Endothelial cell of umbilical vein (primary cell): ENCODE results near the gene MYH9. TPM values are rescaled to one million over a fixed set of nuclear protein-coding genes. Genes with fewer than 3 reads are reported as not detected.
"Not testable (repeated sequence)": the region's sequence is repeated elsewhere in the genome, so short reads cannot be mapped to it uniquely, and the experiment has no call there.

Source experiments
- BruUV-seq: library from RNA; stranded (reverse); fragments of 400-500 nt; replicated peaks from 2 replicates; lab custom pipeline; 2021; lab: Mats Ljungman, UMichigan
- CTCF ChIA-PET: fragments of 300-600, 350-600 bp; sonication (Branson Sonifier 250); formaldehyde crosslinking; loops from one replicate; lab custom pipeline; 2021; ENCODE audit warnings: antibody characterized with exemption, inconsistent platforms; lab: Charles Lee
- POLR2A ChIA-PET: fragments of 300-600, 350-600 bp; sonication (Branson Sonifier 250); formaldehyde crosslinking; loops from one replicate; lab custom pipeline; 2021; ENCODE audit warnings: antibody characterized with exemption, inconsistent platforms; lab: Charles Lee
- DNase-seq: peaks from one replicate; pipeline ENCODE4 v3.0.0-alpha.2; 2011; ENCODE audit warnings: low read depth, low spot score
- FAIRE-seq: peaks from 2 replicates; lab custom pipeline; 2011; peaks lifted over from hg19 to GRCh38; lab: Jason Lieb, UNC
- H2AFZ ChIP-seq: 2 replicates; pipeline ENCODE4 v1.6.0; 2012; ENCODE audit warnings: low read depth, low read length, control low read depth, inconsistent platforms
- H3K27ac ChIP-seq: 2 replicates; pipeline ENCODE4 v1.5.1; 2011; ENCODE audit warnings: low read depth, mild to moderate bottlenecking, control low read depth, low read length, moderate library complexity; ENCODE audit not compliant: insufficient read depth
- H3K27me3 ChIP-seq, 2 experiments: 2 replicates each; pipeline versions ENCODE4 v1.6.0 to v1.6.1; 2011; ENCODE audit warnings: low read length in 2 of 2, mixed read lengths in 1 of 2; ENCODE audit not compliant: control insufficient read depth in 2 of 2, insufficient read depth in 2 of 2
- H3K36me3 ChIP-seq, 2 experiments: 2 replicates in 1 of 2; 3 replicates in 1 of 2; pipeline ENCODE4 v1.5.1; 2011; ENCODE audit warnings: low read length in 2 of 2, mild to moderate bottlenecking in 1 of 2, moderate library complexity in 1 of 2; ENCODE audit not compliant: control insufficient read depth in 2 of 2, insufficient read depth in 2 of 2; ENCODE audit errors: extremely low read depth in 1 of 2
- H3K4me1 ChIP-seq: 3 replicates; pipeline ENCODE4 v1.5.1; 2011; ENCODE audit warnings: mild to moderate bottlenecking, low read length; ENCODE audit not compliant: control insufficient read depth, insufficient read depth; ENCODE audit errors: extremely low read depth
- H3K4me2 ChIP-seq: 2 replicates; pipeline ENCODE4 v1.6.1; 2011; ENCODE audit warnings: low read length, control low read depth, mixed read lengths; ENCODE audit not compliant: insufficient read depth
- H3K4me3 ChIP-seq, 3 experiments: fragments of 200-600 bp in 1 of 3; sonication (generic), shearing (Covaris generic) in 1 of 3; replicated peaks in 1 of 3; 2 replicates each; pipeline ENCODE4 v1.5.1; 2011 to 2016; ENCODE audit warnings: control low read depth in 3 of 3, low read length in 3 of 3, mild to moderate bottlenecking in 2 of 3, inconsistent platforms in 1 of 3, low read depth in 1 of 3, moderate library complexity in 1 of 3; ENCODE audit not compliant: insufficient read depth in 1 of 3
- H3K79me2 ChIP-seq: 2 replicates; pipeline ENCODE4 v1.6.0; 2012; ENCODE audit warnings: low read length, inconsistent platforms; ENCODE audit not compliant: control insufficient read depth, insufficient read depth
- H3K9ac ChIP-seq: replicated peaks from 2 replicates; pipeline ENCODE3; 2011; ENCODE audit warnings: low read length, control low read depth; ENCODE audit not compliant: insufficient read depth; ENCODE audit errors: extremely low read depth
- H3K9me1 ChIP-seq: replicated peaks from 3 replicates; pipeline ENCODE4 v1.6.0; 2011; ENCODE audit warnings: mild to moderate bottlenecking, low read length; ENCODE audit not compliant: control insufficient read depth, insufficient read depth; ENCODE audit errors: extremely low read depth
- H3K9me3 ChIP-seq: replicated peaks from 2 replicates; pipeline ENCODE4 v1.5.1; 2012; ENCODE audit warnings: low read length, inconsistent platforms; ENCODE audit not compliant: control insufficient read depth, insufficient read depth
- H4K20me1 ChIP-seq: replicated peaks from 2 replicates; pipeline ENCODE3; 2011; ENCODE audit warnings: mild to moderate bottlenecking, low read length; ENCODE audit not compliant: control insufficient read depth, insufficient read depth; ENCODE audit errors: extremely low read depth
- EZH2 ChIP-seq: IDR thresholded peaks from 2 replicates; pipeline ENCODE4 v1.6.1; 2012; ENCODE audit warnings: borderline replicate concordance, low read depth, mild to moderate bottlenecking, moderate library complexity, low read length, inconsistent platforms; ENCODE audit not compliant: severe bottlenecking
- dilution Hi-C: fragments of 300-500 bp; cut with MboI; formaldehyde crosslinking; loops from one replicate; pipeline ENCODE4 v1.15.0; 2019; ENCODE audit warnings: low sequenced_read_pairs; ENCODE audit not compliant: extremely low pct_ligation_motif_present
- intact Hi-C: fragments of 100-400 bp; cut with micrococcal nuclease; formaldehyde crosslinking; loops from one replicate; pipeline ENCODE4 v1.10.0; 2022
- polyA plus RNA-seq, 4 experiments: library from polyadenylated mRNA; depleted of rRNA in 3 of 4; stranded (reverse) in 3 of 4; unstranded in 1 of 4; fragments of >200 nt; gene quantifications; 2 replicates each; pipeline versions ENCODE4 v1.2.1 to v1.2.3, GENCODE V29; 2011 to 2012; ENCODE audit warnings: missing spikeins in 1 of 4
- total RNA-seq: library from RNA; stranded (reverse); gene quantifications from 2 replicates; pipeline ENCODE4 v1.2.3, GENCODE V29; 2021
- TF ChIP-seq, protein P1 (sequence below): IDR thresholded peaks from 2 replicates; pipeline ENCODE4 v1.6.1; 2011; ENCODE audit not compliant: insufficient read depth, insufficient read length
- TF ChIP-seq, protein P2 (sequence below), 2 donors: IDR thresholded peaks; 1 replicate in 1 of 2; 2 replicates in 1 of 2; pipeline ENCODE4 v1.5.1; 2011; ENCODE audit warnings: low read length in 2 of 2, mild to moderate bottlenecking in 2 of 2, moderate library complexity in 2 of 2, control low read depth in 1 of 2, inconsistent platforms in 1 of 2, low read depth in 1 of 2; ENCODE audit not compliant: insufficient read depth in 1 of 2; ENCODE audit errors: extremely low read depth in 1 of 2

The MYH9 gene
- total and polyA plus RNA-seq, 2 donors (not counting 3 experiments of a cell fraction or from before 2014, with no cell fraction given), result 188 to 1,413 TPM

DNA sequence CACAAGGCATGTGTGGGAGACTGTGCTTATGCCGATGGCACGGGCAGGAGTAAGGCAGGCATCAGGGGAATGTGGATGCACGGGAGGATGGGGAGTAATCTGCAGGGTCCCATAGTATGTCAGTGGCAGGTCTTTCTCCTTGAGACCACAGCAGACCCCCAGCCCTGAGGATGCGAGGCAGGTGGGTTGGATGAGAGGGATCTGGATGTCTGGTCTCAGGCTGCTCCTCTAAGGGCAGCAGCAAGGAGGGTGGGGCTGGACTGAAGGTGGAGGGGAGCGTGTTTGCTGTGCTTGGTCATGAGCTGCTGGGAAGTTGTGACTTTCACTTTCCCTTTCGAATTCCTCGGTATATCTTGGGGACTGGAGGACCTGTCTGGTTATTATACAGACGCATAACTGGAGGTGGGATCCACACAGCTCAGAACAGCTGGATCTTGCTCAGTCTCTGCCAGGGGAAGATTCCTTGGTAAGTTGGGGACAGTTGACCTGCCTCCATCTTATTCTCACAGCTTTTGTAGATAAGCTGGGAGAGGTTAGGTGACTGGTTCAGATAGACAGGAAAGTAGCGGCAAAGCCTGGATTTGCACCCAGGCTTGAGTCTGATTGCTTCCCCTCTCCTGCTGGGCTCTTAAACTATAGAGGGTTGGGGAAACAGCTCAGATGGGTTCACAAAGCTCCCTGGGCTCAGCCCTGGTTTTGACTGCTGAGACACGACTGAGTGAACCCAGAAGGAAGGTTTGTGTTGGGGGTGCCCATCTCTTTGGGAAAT is 134.8 kb downstream of the MYH9 start, which contains the start of gene APOL1:
TSS of gene APOL1 (plus strand) at position 380 of the 769 bp plus-strand sequence. CDS start 1,823 bp downstream, outside the sequence.
- DNase-seq, result peak; percentile 69

DNA sequence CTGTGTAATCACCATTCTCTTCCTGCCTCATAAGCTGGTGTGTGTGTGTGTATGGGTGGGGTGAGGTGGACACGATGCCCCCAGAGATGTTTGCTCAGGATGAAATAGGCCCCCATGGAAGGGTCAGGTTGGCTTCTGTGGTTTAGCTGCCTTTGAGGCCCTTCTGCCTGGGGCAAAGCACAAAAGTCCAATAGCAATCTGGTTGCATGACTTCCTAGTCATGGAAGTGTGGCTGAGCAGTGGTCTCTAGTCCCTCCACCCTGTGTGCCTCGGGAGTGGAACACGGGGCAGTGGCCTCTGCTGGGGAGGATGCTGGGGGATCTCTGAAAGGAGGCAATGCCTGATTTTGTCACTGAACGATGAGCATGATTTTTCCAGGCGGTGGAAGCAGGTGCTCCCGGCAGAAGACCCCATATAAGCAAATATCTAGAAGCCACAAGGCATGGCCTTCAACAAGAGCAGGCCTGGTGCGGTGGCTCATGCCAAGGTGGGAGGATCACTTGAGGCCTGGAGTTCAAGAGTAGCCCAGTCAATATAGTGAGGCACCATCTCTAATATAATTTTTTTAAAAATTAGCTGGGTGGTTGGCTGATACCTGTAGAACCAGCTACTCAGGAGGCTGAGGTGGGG is 135.7 kb downstream of the MYH9 start:
- intact Hi-C loops, H3K4me3 ChIP-seq, DNase-seq, H3K27ac ChIP-seq, H3K4me2 ChIP-seq, dilution Hi-C loops, BruUV-seq, H3K36me3 ChIP-seq, FAIRE-seq, H3K27me3 ChIP-seq, POLR2A ChIA-PET, H4K20me1 ChIP-seq, H3K9ac ChIP-seq, H3K9me1 ChIP-seq, H3K79me2 ChIP-seq, H2AFZ ChIP-seq, H3K9me3 ChIP-seq: not testable (repeated sequence)
- CTCF ChIA-PET, result interaction anchor here (0.6 to 4.0 kb wide), 4 partner anchors 10 to 16 kb away, joined by 3 to 20 read pairs (median 4); partner anchors contain the start of gene APOL2
- H3K4me1 ChIP-seq, result peaks cover 13% of the 10 kb centered on the region

More for the DNA sequence above, 134.8 kb downstream of the MYH9 start, which contains the start of gene APOL1:
- Histone ChIP-seq H3K36me3 (no peaks in the 10 kb centered on the region), H3K27me3 (no peaks in the 10 kb centered on the region), H2AFZ (peak within 1 kb of the TSS; percentile 89), H3K4me3 (peak within 1 kb of the TSS; percentile 32 to 53 (median 42)), H3K4me2 (peak within 1 kb of the TSS; percentile 82), H4K20me1 (no peaks in the 10 kb centered on the region), H3K79me2 (no peaks in the 10 kb centered on the region), H3K9me1 (no peaks in the 10 kb centered on the region), H3K9ac (peak within 1 kb of the TSS; percentile 25), H3K4me1 (peaks cover 13% of the 10 kb centered on the region), H3K9me3 (no peaks in the 10 kb centered on the region), H3K27ac (no peak within 1 kb of the TSS)
- ChIA-PET CTCF (interaction anchor here (1.0 to 4.0 kb wide), 5 partner anchors 9 to 233 kb away, joined by 3 to 20 read pairs (median 4); partner anchors contain the start of gene APOL2), POLR2A (interaction anchor here (1.2 kb wide), 1 partner anchor 14 kb away, joined by 3 read pairs; no protein-coding TSS in a partner anchor)
- TF ChIP-seq, protein P1, sequence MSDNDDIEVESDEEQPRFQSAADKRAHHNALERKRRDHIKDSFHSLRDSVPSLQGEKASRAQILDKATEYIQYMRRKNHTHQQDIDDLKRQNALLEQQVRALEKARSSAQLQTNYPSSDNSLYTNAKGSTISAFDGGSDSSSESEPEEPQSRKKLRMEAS, result no peak
- TF ChIP-seq, protein P2, sequence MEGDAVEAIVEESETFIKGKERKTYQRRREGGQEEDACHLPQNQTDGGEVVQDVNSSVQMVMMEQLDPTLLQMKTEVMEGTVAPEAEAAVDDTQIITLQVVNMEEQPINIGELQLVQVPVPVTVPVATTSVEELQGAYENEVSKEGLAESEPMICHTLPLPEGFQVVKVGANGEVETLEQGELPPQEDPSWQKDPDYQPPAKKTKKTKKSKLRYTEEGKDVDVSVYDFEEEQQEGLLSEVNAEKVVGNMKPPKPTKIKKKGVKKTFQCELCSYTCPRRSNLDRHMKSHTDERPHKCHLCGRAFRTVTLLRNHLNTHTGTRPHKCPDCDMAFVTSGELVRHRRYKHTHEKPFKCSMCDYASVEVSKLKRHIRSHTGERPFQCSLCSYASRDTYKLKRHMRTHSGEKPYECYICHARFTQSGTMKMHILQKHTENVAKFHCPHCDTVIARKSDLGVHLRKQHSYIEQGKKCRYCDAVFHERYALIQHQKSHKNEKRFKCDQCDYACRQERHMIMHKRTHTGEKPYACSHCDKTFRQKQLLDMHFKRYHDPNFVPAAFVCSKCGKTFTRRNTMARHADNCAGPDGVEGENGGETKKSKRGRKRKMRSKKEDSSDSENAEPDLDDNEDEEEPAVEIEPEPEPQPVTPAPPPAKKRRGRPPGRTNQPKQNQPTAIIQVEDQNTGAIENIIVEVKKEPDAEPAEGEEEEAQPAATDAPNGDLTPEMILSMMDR (IDR thresholded peaks at IDR 0.05; ENCODE audit: extremely low read depth in 1 of 2, insufficient read depth in 1 of 2, low read depth in 1 of 2, low read length in 2 of 2), result no peak
- TF ChIP-seq EZH2, result no peak
- no TSS peak for BruUV-seq
- intact Hi-C loops, result no loop called here
- FAIRE-seq, result peak; percentile 63
- dilution Hi-C loops, result no loop called here

DNA sequence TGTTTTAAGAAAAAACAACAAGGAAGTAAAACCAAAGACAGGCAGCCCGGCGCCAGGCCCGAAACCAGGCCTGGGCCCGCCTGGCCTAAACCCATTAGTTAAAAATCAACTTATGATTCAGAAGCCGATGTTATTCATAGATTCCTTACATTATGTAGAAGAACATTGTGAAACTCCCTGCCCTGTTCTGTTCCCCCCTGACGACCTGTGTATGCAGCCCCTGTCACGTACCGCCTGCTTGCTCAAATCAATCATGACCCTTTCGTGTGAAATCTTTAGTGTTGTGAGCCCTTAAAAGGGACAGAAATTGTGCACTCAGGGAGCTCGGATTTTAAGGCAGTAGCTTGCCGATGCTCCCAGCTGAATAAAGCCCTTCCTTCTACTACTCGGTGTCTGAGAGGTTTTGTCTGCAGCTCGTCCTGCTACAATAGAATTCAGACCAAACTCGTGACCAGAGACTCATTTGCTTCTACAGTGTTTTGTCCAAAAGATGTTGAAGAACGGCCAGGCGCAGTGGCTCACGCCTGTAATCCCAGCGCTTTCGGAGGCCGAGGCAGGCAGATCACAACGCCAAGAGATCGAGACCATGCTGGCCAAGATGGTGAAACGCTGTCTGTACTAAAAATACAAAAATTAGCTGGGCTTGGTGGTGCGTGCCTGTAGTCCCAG is 137.3 kb downstream of the MYH9 start:
- dilution Hi-C loops, POLR2A ChIA-PET: not testable (repeated sequence)

More for the DNA sequence above, 137.3 kb downstream of the MYH9 start:
- H3K9me3 ChIP-seq, H4K20me1 ChIP-seq, FAIRE-seq, H3K4me2 ChIP-seq, H3K4me3 ChIP-seq, H3K27me3 ChIP-seq, H3K9ac ChIP-seq, H3K36me3 ChIP-seq, BruUV-seq, H3K27ac ChIP-seq, H3K9me1 ChIP-seq, H2AFZ ChIP-seq, H3K79me2 ChIP-seq, intact Hi-C loops, DNase-seq: not testable (repeated sequence)
- CTCF ChIA-PET, result interaction anchor here (1.3 kb wide), 1 partner anchor 12 kb away, joined by 4 read pairs; the partner anchor contains the start of gene APOL2
- H3K4me1 ChIP-seq, result peaks cover 13% of the 10 kb centered on the region
